K562 (cell line): ENCODE measurements around the gene PXMP2. TPM values are rescaled to one million over a fixed set of nuclear protein-coding genes. Genes with fewer than 3 reads are reported as not detected.

Experiments
- SMARCE1 ChIP-seq: fragments of 450-650 bp; IDR thresholded peaks from 2 replicates; pipeline ENCODE4 v1.7.1; 2016; ENCODE audit warnings: mild to moderate bottlenecking
- polyA plus RNA-seq, 8 experiments: library from polyadenylated mRNA; depleted of rRNA in 4 of 8; stranded (reverse) in 5 of 8; unstranded in 3 of 8; fragments of >200 nt; fragmentation: Nextera tagmentation in 2 of 8; fragmentation: Illumina TruSeq in 1 of 8; extraction: Ambion mirVana in 2 of 8; extraction: Trizol in 1 of 8; gene quantifications; 2 replicates each; pipeline versions ENCODE4 v1.2.1 to v1.2.3, GENCODE V29; 2011 to 2014; ENCODE audit warnings: inconsistent platforms in 1 of 8, missing spikeins in 1 of 8
- total RNA-seq, 7 experiments: library from RNA; depleted of rRNA in 6 of 7; stranded (reverse); fragments of >200 nt in 6 of 7; fragmentation: Illumina TruSeq in 2 of 7; extraction: Trizol in 2 of 7; gene quantifications; 2 replicates each; pipeline versions ENCODE4 v1.2.1 to v1.2.3, GENCODE V29; 2011 to 2021; ENCODE audit warnings: low replicate concordance in 1 of 7
- TF ChIP-seq, protein P1 (sequence below): IDR thresholded peaks from 3 replicates; pipeline ENCODE4 v1.6.1; 2011; ENCODE audit warnings: borderline replicate concordance, mild to moderate bottlenecking, moderate library complexity; ENCODE audit not compliant: insufficient read length; ENCODE audit errors: extremely low read depth
- TF ChIP-seq, protein P2 (sequence below): fragments of 450-650 bp; IDR thresholded peaks from 2 replicates; pipeline ENCODE4 v1.6.1; 2017; ENCODE audit warnings: antibody characterized with exemption, mild to moderate bottlenecking

Gene PXMP2
- total and polyA plus RNA-seq, 9 of the 15 experiments (the other 6 are each of a cell fraction or from before 2014, with no cell fraction given): 3.0 to 66.1 (median 44.7) TPM

DNA sequence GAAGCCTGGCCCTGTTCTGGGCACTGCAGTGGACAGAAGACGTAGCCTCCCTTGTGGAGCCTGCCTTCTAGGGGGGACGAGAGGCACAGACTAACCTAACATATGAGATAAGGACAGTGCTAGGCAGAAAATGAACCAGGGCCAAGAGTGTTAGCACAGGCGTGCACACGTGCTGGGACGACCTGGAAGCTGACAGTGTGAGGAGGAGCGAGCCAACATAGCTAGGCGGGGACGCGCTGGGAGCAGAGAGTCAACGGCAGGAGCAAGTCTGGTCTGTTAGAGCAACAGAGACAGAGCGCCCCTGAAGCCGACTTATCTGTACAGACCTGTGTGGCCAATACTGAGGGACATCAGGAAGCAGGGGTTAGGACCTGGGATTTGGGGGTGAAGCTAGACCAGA is 8.0 kb downstream of the PXMP2 start (continued):
- TF ChIP-seq, protein P1, sequence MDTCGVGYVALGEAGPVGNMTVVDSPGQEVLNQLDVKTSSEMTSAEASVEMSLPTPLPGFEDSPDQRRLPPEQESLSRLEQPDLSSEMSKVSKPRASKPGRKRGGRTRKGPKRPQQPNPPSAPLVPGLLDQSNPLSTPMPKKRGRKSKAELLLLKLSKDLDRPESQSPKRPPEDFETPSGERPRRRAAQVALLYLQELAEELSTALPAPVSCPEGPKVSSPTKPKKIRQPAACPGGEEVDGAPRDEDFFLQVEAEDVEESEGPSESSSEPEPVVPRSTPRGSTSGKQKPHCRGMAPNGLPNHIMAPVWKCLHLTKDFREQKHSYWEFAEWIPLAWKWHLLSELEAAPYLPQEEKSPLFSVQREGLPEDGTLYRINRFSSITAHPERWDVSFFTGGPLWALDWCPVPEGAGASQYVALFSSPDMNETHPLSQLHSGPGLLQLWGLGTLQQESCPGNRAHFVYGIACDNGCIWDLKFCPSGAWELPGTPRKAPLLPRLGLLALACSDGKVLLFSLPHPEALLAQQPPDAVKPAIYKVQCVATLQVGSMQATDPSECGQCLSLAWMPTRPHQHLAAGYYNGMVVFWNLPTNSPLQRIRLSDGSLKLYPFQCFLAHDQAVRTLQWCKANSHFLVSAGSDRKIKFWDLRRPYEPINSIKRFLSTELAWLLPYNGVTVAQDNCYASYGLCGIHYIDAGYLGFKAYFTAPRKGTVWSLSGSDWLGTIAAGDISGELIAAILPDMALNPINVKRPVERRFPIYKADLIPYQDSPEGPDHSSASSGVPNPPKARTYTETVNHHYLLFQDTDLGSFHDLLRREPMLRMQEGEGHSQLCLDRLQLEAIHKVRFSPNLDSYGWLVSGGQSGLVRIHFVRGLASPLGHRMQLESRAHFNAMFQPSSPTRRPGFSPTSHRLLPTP: no peak
- TF ChIP-seq, protein P2, sequence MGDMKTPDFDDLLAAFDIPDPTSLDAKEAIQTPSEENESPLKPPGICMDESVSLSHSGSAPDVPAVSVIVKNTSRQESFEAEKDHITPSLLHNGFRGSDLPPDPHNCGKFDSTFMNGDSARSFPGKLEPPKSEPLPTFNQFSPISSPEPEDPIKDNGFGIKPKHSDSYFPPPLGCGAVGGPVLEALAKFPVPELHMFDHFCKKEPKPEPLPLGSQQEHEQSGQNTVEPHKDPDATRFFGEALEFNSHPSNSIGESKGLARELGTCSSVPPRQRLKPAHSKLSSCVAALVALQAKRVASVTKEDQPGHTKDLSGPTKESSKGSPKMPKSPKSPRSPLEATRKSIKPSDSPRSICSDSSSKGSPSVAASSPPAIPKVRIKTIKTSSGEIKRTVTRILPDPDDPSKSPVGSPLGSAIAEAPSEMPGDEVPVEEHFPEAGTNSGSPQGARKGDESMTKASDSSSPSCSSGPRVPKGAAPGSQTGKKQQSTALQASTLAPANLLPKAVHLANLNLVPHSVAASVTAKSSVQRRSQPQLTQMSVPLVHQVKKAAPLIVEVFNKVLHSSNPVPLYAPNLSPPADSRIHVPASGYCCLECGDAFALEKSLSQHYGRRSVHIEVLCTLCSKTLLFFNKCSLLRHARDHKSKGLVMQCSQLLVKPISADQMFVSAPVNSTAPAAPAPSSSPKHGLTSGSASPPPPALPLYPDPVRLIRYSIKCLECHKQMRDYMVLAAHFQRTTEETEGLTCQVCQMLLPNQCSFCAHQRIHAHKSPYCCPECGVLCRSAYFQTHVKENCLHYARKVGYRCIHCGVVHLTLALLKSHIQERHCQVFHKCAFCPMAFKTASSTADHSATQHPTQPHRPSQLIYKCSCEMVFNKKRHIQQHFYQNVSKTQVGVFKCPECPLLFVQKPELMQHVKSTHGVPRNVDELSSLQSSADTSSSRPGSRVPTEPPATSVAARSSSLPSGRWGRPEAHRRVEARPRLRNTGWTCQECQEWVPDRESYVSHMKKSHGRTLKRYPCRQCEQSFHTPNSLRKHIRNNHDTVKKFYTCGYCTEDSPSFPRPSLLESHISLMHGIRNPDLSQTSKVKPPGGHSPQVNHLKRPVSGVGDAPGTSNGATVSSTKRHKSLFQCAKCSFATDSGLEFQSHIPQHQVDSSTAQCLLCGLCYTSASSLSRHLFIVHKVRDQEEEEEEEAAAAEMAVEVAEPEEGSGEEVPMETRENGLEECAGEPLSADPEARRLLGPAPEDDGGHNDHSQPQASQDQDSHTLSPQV: no peak
- TF ChIP-seq SMARCE1: no peak
